ENCODE measurements around the gene ANO6.

- no peak for TF ChIP-seq CTCF (conservative IDR thresholded peaks at IDR 0.05)
- no peak for TF ChIP-seq EZH2 (IDR thresholded peaks at IDR 0.05; ENCODE audit: low read depth)
Measured at GRCh38 chr12:45298047-45298446, 82.2 kb downstream of the ANO6 start.
